ENCODE results near the gene ARGLU1. TPM values are rescaled to one million over a fixed set of nuclear protein-coding genes. Genes with fewer than 3 reads are reported as not detected.

Gene ARGLU1
- total RNA-seq, 1 experiment from 2014 or later = 115 TPM

DNA sequence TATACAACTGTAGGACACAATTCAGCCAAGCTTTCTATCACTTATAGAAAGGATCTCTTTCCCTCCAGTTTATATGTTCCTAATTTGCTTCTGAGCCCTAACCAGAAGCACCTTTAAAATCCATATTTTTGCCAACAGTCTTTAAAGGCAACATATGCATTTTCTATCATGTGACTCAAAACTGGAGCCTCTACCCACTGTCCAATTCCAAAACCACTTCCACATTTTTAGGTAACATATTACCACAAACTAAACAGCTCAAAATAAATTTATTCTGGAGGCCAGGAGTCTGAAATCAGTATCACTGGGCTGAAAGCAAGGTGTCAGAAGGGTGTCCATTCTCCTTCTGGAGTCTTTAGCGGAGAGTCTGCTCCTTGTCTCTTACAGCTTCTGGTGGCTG, 16.6 kb downstream of the ARGLU1 start (continued):
- no peak for TF ChIP-seq ATF6 (CRISPR knock-in tag; IDR thresholded peaks at IDR 0.05)
- TF ChIP-seq, protein P1, sequence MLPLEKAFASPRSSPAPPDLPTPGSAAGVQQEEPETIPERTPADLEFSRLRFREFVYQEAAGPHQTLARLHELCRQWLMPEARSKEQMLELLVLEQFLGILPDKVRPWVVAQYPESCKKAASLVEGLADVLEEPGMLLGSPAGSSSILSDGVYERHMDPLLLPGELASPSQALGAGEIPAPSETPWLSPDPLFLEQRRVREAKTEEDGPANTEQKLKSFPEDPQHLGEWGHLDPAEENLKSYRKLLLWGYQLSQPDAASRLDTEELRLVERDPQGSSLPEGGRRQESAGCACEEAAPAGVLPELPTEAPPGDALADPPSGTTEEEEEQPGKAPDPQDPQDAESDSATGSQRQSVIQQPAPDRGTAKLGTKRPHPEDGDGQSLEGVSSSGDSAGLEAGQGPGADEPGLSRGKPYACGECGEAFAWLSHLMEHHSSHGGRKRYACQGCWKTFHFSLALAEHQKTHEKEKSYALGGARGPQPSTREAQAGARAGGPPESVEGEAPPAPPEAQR (CRISPR knock-in tag; IDR thresholded peaks at IDR 0.05) = no peak
- TF ChIP-seq TEAD4 (CRISPR knock-in tag; IDR thresholded peaks at IDR 0.05) = no peak
- no peak for TF ChIP-seq EMX1 (CRISPR knock-in tag; IDR thresholded peaks at IDR 0.05)

GRCh38 chr13:106550570-106551135, 17.3 kb downstream of the ARGLU1 start:
- no peak for ATAC-seq
- H3K36me3 Mint-ChIP-seq = peaks cover 59% of the 10 kb centered on the region
- TF ChIP-seq EMX1 (CRISPR knock-in tag; IDR thresholded peaks at IDR 0.05) (no peak), ZNF317 (CRISPR knock-in tag; IDR thresholded peaks at IDR 0.05; ENCODE audit: borderline replicate concordance, low read depth) (no peak), FOXK1 (CRISPR knock-in tag; IDR thresholded peaks at IDR 0.05) (no peak), ZNF219 (CRISPR knock-in tag; IDR thresholded peaks at IDR 0.05; ENCODE audit: borderline replicate concordance) (no peak), ELF4 (CRISPR knock-in tag; IDR thresholded peaks at IDR 0.05; ENCODE audit: low read depth) (no peak), TEAD1 (CRISPR knock-in tag; IDR thresholded peaks at IDR 0.05) (no peak), GTF2I (CRISPR knock-in tag; conservative IDR thresholded peaks at IDR 0.05) (no peak), NR3C1 (CRISPR knock-in tag; conservative IDR thresholded peaks at IDR 0.05; ENCODE audit: low read depth) (no peak), NR2C2 (CRISPR knock-in tag; IDR thresholded peaks at IDR 0.05) (no peak), ETV6 (CRISPR knock-in tag; IDR thresholded peaks at IDR 0.05) (no peak), USF2 (CRISPR knock-in tag; IDR thresholded peaks at IDR 0.05) (no peak), ZNF138 (CRISPR knock-in tag; conservative IDR thresholded peaks at IDR 0.05) (no peak), ATF1 (CRISPR knock-in tag; IDR thresholded peaks at IDR 0.05) (no peak)
- TF ChIP-seq, protein P2, sequence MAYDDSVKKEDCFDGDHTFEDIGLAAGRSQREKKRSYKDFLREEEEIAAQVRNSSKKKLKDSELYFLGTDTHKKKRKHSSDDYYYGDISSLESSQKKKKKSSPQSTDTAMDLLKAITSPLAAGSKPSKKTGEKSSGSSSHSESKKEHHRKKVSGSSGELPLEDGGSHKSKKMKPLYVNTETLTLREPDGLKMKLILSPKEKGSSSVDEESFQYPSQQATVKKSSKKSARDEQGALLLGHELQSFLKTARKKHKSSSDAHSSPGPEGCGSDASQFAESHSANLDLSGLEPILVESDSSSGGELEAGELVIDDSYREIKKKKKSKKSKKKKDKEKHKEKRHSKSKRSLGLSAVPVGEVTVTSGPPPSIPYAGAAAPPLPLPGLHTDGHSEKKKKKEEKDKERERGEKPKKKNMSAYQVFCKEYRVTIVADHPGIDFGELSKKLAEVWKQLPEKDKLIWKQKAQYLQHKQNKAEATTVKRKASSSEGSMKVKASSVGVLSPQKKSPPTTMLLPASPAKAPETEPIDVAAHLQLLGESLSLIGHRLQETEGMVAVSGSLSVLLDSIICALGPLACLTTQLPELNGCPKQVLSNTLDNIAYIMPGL (CRISPR knock-in tag; IDR thresholded peaks at IDR 0.05) = no peak
- TF ChIP-seq, protein P3, sequence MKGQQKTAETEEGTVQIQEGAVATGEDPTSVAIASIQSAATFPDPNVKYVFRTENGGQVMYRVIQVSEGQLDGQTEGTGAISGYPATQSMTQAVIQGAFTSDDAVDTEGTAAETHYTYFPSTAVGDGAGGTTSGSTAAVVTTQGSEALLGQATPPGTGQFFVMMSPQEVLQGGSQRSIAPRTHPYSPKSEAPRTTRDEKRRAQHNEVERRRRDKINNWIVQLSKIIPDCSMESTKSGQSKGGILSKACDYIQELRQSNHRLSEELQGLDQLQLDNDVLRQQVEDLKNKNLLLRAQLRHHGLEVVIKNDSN (CRISPR knock-in tag; IDR thresholded peaks at IDR 0.05) = no peak
- TF ChIP-seq, protein P4, sequence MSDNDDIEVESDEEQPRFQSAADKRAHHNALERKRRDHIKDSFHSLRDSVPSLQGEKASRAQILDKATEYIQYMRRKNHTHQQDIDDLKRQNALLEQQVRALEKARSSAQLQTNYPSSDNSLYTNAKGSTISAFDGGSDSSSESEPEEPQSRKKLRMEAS (CRISPR knock-in tag; IDR thresholded peaks at IDR 0.05) = no peak
- TF ChIP-seq, protein P5, sequence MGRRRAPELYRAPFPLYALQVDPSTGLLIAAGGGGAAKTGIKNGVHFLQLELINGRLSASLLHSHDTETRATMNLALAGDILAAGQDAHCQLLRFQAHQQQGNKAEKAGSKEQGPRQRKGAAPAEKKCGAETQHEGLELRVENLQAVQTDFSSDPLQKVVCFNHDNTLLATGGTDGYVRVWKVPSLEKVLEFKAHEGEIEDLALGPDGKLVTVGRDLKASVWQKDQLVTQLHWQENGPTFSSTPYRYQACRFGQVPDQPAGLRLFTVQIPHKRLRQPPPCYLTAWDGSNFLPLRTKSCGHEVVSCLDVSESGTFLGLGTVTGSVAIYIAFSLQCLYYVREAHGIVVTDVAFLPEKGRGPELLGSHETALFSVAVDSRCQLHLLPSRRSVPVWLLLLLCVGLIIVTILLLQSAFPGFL (CRISPR knock-in tag; IDR thresholded peaks at IDR 0.05; ENCODE audit: borderline replicate concordance) = no peak
- ChIA-PET CTCF (interaction anchor here (1.1 kb wide), 1 partner anchor 11 kb away, joined by 3 read pairs; no protein-coding TSS in a partner anchor), POLR2A (no interaction called here)
- H3K4me1 Mint-ChIP-seq = peaks cover 11% of the 10 kb centered on the region; the same call in 1 of the 2 replicates
- no peaks in the 10 kb centered on the region for H3K9me3 Mint-ChIP-seq
- no peak for DNase-seq (ENCODE audit: low spot score)
- H3K4me3 Mint-ChIP-seq = no peak overlapping the region
- peak overlapping the region; percentile 21; the same call in 1 of the 2 replicates for H3K27ac Mint-ChIP-seq
- no peaks in the 10 kb centered on the region for H3K27me3 Mint-ChIP-seq (ENCODE audit: low read depth)

Measured in WTC11 (cell line).